SH-SY5Y (cell line): ENCODE measurements around the gene FMN2.

Experiments used
- GATA2 ChIP-seq: IDR thresholded peaks from 2 replicates; pipeline ENCODE4 v1.6.1; 2011; ENCODE audit warnings: mild to moderate bottlenecking, low read depth, low read length
- GATA3 ChIP-seq: IDR thresholded peaks from 2 replicates; pipeline ENCODE4 v1.6.1; 2011; ENCODE audit warnings: low read depth, mild to moderate bottlenecking, low read length, moderate library complexity

GRCh38 chr1:240407407-240407806 is 315.7 kb downstream of the FMN2 start:
- TF ChIP-seq GATA3 (no peak), GATA2 (no peak)
